ENCODE data around the gene OR2V2.

DNA sequence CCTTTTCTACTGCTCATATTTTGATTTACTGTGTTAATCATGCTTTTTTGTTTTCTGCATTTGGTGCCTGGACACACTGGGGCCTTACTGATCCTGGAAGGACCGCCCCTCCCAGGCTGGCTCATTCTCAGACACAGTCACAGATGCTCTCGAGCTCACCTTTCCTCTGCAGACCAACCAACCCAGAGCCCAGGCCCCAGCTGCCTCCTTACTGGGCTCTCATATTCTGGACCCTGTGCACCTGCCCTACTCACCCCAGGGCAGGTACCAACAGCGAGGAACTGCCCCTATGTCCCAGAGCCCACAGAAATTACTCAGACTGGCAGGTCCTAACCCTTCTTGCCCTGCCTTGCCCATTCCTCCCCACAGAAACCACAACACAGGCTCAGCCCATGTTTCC lies 6.6 kb upstream of the OR2V2 start:
- TF ChIP-seq, protein P1, sequence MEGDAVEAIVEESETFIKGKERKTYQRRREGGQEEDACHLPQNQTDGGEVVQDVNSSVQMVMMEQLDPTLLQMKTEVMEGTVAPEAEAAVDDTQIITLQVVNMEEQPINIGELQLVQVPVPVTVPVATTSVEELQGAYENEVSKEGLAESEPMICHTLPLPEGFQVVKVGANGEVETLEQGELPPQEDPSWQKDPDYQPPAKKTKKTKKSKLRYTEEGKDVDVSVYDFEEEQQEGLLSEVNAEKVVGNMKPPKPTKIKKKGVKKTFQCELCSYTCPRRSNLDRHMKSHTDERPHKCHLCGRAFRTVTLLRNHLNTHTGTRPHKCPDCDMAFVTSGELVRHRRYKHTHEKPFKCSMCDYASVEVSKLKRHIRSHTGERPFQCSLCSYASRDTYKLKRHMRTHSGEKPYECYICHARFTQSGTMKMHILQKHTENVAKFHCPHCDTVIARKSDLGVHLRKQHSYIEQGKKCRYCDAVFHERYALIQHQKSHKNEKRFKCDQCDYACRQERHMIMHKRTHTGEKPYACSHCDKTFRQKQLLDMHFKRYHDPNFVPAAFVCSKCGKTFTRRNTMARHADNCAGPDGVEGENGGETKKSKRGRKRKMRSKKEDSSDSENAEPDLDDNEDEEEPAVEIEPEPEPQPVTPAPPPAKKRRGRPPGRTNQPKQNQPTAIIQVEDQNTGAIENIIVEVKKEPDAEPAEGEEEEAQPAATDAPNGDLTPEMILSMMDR (conservative IDR thresholded peaks at IDR 0.05; ENCODE audit: low read depth, low read length) = no peak
- TF ChIP-seq EZH2 (IDR thresholded peaks at IDR 0.05; ENCODE audit: low read length, unreplicated experiment) (no peak), EZH2phosphoT487 (IDR thresholded peaks at IDR 0.05; ENCODE audit: borderline replicate concordance, low read length) (no peak)
